ENCODE measurements around the gene GOLGB1. TPM values are rescaled to one million over a fixed set of nuclear protein-coding genes. Genes with fewer than 3 reads are reported as not detected.

GOLGB1 gene
- total RNA-seq, 1 experiment from 2014 or later, result 9.0 TPM

- H3K27me3 ChIP-seq (ENCODE audit: control insufficient read depth, insufficient read depth, low read length), result no peaks in the 10 kb centered on the region
- peaks cover 20% of the 10 kb centered on the region for H3K36me3 ChIP-seq (replicated peaks; ENCODE audit: control insufficient read depth, insufficient read depth, low read length)
- no peak for DNase-seq
- no peak overlapping the region for H3K4me3 ChIP-seq (ENCODE audit: insufficient read depth, low read depth, low read length)
Measured at GRCh38 chr3:121724130-121724529, 25.4 kb downstream of the GOLGB1 start.

- no peak overlapping the region for H3K4me3 ChIP-seq (ENCODE audit: insufficient read depth, low read depth, low read length)
- peaks cover 20% of the 10 kb centered on the region for H3K36me3 ChIP-seq (replicated peaks; ENCODE audit: control insufficient read depth, insufficient read depth, low read length)
- no peaks in the 10 kb centered on the region for H3K27me3 ChIP-seq (ENCODE audit: control insufficient read depth, insufficient read depth, low read length)
- no peak for DNase-seq
Measured at GRCh38 chr3:121723485-121723884, 26.1 kb downstream of the GOLGB1 start.

DNA sequence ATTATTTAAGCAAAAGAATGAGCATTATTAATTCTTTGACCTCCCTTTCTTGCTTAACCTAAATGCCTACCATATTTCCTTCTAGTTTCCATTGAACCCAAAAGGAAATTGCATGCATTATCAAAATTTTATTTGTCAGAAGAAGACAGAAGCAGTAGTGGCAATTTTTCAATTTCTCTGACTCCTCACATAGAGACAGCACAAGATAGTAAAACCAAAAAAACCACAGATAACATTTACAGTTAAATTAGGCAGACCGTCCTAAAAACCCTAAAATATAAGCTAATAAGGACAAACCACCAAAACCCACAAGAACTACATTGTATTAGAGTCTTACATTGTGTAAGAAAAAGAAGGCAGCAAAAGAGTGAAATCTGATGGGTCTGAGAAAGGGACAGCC, 27.1 kb downstream of the GOLGB1 start:
- H3K36me3 ChIP-seq (replicated peaks; ENCODE audit: control insufficient read depth, insufficient read depth, low read length), result peaks cover 23% of the 10 kb centered on the region
- no peaks in the 10 kb centered on the region for H3K27me3 ChIP-seq (ENCODE audit: control insufficient read depth, insufficient read depth, low read length)
- DNase-seq, result no peak
- no peak overlapping the region for H3K4me3 ChIP-seq (ENCODE audit: insufficient read depth, low read depth, low read length)

GRCh38 chr3:121720163-121720562, 29.4 kb downstream of the GOLGB1 start:
- Histone ChIP-seq H3K36me3 (replicated peaks; ENCODE audit: control insufficient read depth, insufficient read depth, low read length) (peaks cover 24% of the 10 kb centered on the region), H3K27me3 (ENCODE audit: control insufficient read depth, insufficient read depth, low read length) (no peaks in the 10 kb centered on the region), H3K4me3 (ENCODE audit: insufficient read depth, low read depth, low read length) (no peak overlapping the region)
- DNase-seq, result no peak

- DNase-seq, result no peak
- no peak overlapping the region for H3K4me3 ChIP-seq (ENCODE audit: insufficient read depth, low read depth, low read length)
- H3K36me3 ChIP-seq (replicated peaks; ENCODE audit: control insufficient read depth, insufficient read depth, low read length), result peaks cover 22% of the 10 kb centered on the region
- no peaks in the 10 kb centered on the region for H3K27me3 ChIP-seq (ENCODE audit: control insufficient read depth, insufficient read depth, low read length)
Measured at GRCh38 chr3:121719423-121719822, 30.1 kb downstream of the GOLGB1 start.

GRCh38 chr3:121718205-121718846, 31.2 kb downstream of the GOLGB1 start:
- no peak for DNase-seq

DNA sequence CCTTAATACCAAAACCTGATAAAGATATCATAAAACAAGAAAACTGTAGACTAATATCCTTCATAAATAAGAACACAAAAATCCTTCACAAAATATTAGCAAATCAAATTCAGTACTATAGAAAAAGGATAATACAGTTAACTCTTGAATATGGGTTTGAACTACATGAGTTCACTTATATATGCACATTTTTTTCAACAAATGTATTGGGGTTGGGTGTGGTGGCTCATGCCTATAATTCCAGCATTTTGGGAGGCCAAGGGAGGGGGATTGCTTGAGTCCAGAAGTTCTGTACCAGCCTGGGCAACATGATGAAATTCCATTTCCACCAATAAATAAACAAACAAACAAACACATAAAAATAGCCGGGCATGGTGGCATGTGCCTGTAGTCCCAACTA, 39.2 kb downstream of the GOLGB1 start:
- Histone ChIP-seq H3K4me3 (ENCODE audit: insufficient read depth, low read depth, low read length) (no peak overlapping the region), H3K27me3 (ENCODE audit: control insufficient read depth, insufficient read depth, low read length) (no peaks in the 10 kb centered on the region), H3K36me3 (replicated peaks; ENCODE audit: control insufficient read depth, insufficient read depth, low read length) (peaks cover 1% of the 10 kb centered on the region)
- DNase-seq, result no peak

More at GRCh38 chr3:121718205-121718846, 31.2 kb downstream of the GOLGB1 start:
- Histone ChIP-seq H3K4me3 (ENCODE audit: insufficient read depth, low read depth, low read length) (no peak overlapping the region), H3K36me3 (replicated peaks; ENCODE audit: control insufficient read depth, insufficient read depth, low read length) (peaks cover 22% of the 10 kb centered on the region), H3K27me3 (ENCODE audit: control insufficient read depth, insufficient read depth, low read length) (no peaks in the 10 kb centered on the region)

- no peaks in the 10 kb centered on the region for H3K27me3 ChIP-seq (ENCODE audit: control insufficient read depth, insufficient read depth, low read length)
- DNase-seq, result no peak
- no peaks in the 10 kb centered on the region for H3K36me3 ChIP-seq (replicated peaks; ENCODE audit: control insufficient read depth, insufficient read depth, low read length)
- no peak overlapping the region for H3K4me3 ChIP-seq (ENCODE audit: insufficient read depth, low read depth, low read length)
Measured at GRCh38 chr3:121707531-121708273, 41.8 kb downstream of the GOLGB1 start.

DNA sequence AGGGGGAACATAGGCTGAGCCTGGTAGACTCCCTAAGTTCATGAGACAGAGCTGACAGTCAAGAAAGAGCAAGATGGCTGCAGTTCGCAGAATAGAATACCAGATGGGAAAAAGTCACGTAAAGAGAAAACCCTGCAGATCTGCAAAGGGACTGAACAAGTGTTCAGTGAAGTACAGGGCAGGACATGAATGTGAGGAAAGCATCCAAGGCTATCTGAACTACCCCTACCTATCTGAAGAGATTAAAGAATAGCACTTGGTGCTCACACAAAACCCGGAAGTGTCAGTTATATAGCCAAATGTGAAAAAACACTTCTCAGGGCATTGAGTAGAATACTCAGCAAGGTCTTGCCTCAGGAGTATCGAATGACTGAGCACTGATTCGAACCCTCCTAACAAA, 44.0 kb downstream of the GOLGB1 start:
- no peak for DNase-seq
- H3K4me3 ChIP-seq (ENCODE audit: insufficient read depth, low read depth, low read length), result no peak overlapping the region
- no peaks in the 10 kb centered on the region for H3K27me3 ChIP-seq (ENCODE audit: control insufficient read depth, insufficient read depth, low read length)
- no peaks in the 10 kb centered on the region; the same call in none of the 2 replicates for H3K36me3 ChIP-seq (replicated peaks; ENCODE audit: control insufficient read depth, insufficient read depth, low read length)

- no peaks in the 10 kb centered on the region for H3K27me3 ChIP-seq (ENCODE audit: control insufficient read depth, insufficient read depth, low read length)
- DNase-seq, result no peak
- H3K4me3 ChIP-seq (ENCODE audit: insufficient read depth, low read depth, low read length), result no peak overlapping the region
- H3K36me3 ChIP-seq (replicated peaks; ENCODE audit: control insufficient read depth, insufficient read depth, low read length), result no peaks in the 10 kb centered on the region; the same call in none of the 2 replicates
Measured at GRCh38 chr3:121703973-121704372, 45.6 kb downstream of the GOLGB1 start.

DNA sequence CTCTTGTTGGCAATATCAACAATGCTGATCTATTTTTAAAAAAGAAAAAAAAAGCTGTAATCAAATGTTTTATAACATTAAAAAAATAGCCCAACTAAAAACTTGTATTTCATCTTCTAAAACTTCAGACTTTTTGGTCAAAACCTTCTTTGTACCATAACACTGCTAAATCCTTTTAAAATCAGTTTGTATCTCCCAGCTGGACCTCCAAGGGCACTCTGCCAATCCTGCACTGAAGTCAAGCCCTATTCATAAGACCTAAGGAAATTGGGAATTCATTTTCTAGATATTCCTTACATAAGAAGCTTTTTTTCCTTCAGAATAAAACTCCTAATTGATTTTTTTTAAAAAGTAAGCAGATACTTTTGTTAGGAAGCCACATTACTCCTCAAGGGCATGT, 50.6 kb downstream of the GOLGB1 start:
- Histone ChIP-seq H3K36me3 (replicated peaks; ENCODE audit: control insufficient read depth, insufficient read depth, low read length) (peaks cover 4% of the 10 kb centered on the region), H3K4me3 (ENCODE audit: insufficient read depth, low read depth, low read length) (no peak overlapping the region), H3K27me3 (ENCODE audit: control insufficient read depth, insufficient read depth, low read length) (no peaks in the 10 kb centered on the region)
- DNase-seq, result no peak

DNA sequence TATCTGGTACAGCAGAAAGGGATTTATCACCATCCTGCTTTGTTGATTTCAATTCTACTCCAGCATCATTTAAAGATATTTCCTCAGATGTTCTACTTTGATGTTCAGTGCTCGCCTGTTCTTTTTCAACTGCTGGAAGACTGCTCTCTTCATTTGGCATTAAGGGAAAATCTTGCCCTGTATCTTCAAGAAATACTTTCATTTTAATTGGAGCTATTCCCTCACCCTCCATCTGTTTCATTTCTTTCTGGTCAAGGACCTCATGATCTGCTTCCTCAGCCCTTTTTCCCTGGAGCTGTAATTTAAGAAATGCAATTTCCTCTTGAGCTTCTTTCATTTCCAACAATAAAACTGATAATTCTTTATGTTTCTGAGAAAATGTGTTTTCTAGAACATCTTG, 51.1 kb downstream of the GOLGB1 start:
- no peaks in the 10 kb centered on the region for H3K27me3 ChIP-seq (ENCODE audit: control insufficient read depth, insufficient read depth, low read length)
- DNase-seq, result no peak
- peaks cover 4% of the 10 kb centered on the region for H3K36me3 ChIP-seq (replicated peaks; ENCODE audit: control insufficient read depth, insufficient read depth, low read length)
- H3K4me3 ChIP-seq (ENCODE audit: insufficient read depth, low read depth, low read length), result no peak overlapping the region

- peaks cover 9% of the 10 kb centered on the region for H3K36me3 ChIP-seq (replicated peaks; ENCODE audit: control insufficient read depth, insufficient read depth, low read length)
- no peak for DNase-seq
- no peaks in the 10 kb centered on the region for H3K27me3 ChIP-seq (ENCODE audit: control insufficient read depth, insufficient read depth, low read length)
- no peak overlapping the region for H3K4me3 ChIP-seq (ENCODE audit: insufficient read depth, low read depth, low read length)
Measured at GRCh38 chr3:121696186-121696585, 53.4 kb downstream of the GOLGB1 start.

- Histone ChIP-seq H3K36me3 (replicated peaks; ENCODE audit: control insufficient read depth, insufficient read depth, low read length) (peaks cover 7% of the 10 kb centered on the region), H3K27me3 (ENCODE audit: control insufficient read depth, insufficient read depth, low read length) (no peaks in the 10 kb centered on the region), H3K4me3 (ENCODE audit: insufficient read depth, low read depth, low read length) (no peak overlapping the region)
- no peak for DNase-seq
Measured at GRCh38 chr3:121692010-121692699, 57.4 kb downstream of the GOLGB1 start.

All from H7 (cell line).